Transverse colon (tissue), 4 donors: Measurements from ENCODE around the gene CD96. TPM values are rescaled to one million over a fixed set of nuclear protein-coding genes. Genes with fewer than 3 reads are reported as not detected.
A peak's percentile ranks its signal among the peaks of the same experiment; 100 is the strongest.

ENCODE experiments used
- DNase-seq: peaks from one replicate; pipeline ENCODE4 v3.0.0-alpha.2; 2019
- H3K27ac ChIP-seq, 4 donors: fragments of 200-600 bp; sonication (generic); 2 replicates each; pipeline ENCODE4 v1.5.1; 2016 to 2018; ENCODE audit warnings: inconsistent platforms in 4 of 4
- H3K27me3 ChIP-seq: fragments of 200-600 bp; sonication (generic); 2 replicates; pipeline ENCODE4 v1.5.1; 2017; ENCODE audit warnings: inconsistent platforms
- H3K36me3 ChIP-seq, 4 donors: fragments of 200-600 bp; sonication (generic); 2 replicates each; pipeline ENCODE4 v1.5.1; 2017 to 2019; ENCODE audit warnings: inconsistent platforms in 4 of 4
- H3K4me1 ChIP-seq, 4 donors: fragments of 200-600 bp; sonication (generic); 2 replicates each; pipeline ENCODE4 v1.5.1; 2017 to 2020; ENCODE audit warnings: inconsistent platforms in 4 of 4
- H3K4me3 ChIP-seq, 4 donors: fragments of 200-600 bp; sonication (generic); 1 replicate in 1 of 4; 2 replicates in 3 of 4; pipeline versions ENCODE4 v1.5.1 to v1.6.1; 2017 to 2019; ENCODE audit warnings: inconsistent platforms in 4 of 4
- H3K9me3 ChIP-seq, 2 donors: fragments of 200-600 bp; sonication (generic); 2 replicates each; pipeline ENCODE4 v1.5.1; 2017 to 2019; ENCODE audit warnings: inconsistent platforms in 2 of 2
- CTCF ChIP-seq, 5 experiments: fragments of 200-600 bp in 3 of 5; fragments of 450-650 bp in 2 of 5; sonication (generic) in 3 of 5; IDR thresholded peaks; 1 replicate in 2 of 5; 2 replicates in 3 of 5; pipeline ENCODE4 v1.5.1; 2016 to 2017; ENCODE audit warnings: antibody characterized with exemption in 5 of 5, inconsistent platforms in 3 of 5, mild to moderate bottlenecking in 2 of 5, moderate library complexity in 1 of 5
- EP300 ChIP-seq: sonication (generic); formaldehyde crosslinking; IDR thresholded peaks from one replicate; pipeline ENCODE4 v1.6.1; 2017; ENCODE audit warnings: antibody characterized with exemption, low read depth
- POLR2A ChIP-seq: fragments of 450-650 bp; IDR thresholded peaks from one replicate; pipeline ENCODE4 v1.6.1; 2016; ENCODE audit warnings: antibody characterized with exemption, mild to moderate bottlenecking, moderate library complexity
- POLR2AphosphoS5 ChIP-seq, 3 donors: sonication (generic); formaldehyde crosslinking; IDR thresholded peaks; one replicate each; pipeline ENCODE4 v1.6.1; 2016; ENCODE audit warnings: antibody characterized with exemption in 3 of 3
- WGBS, 2 donors: methylation state at CpG; one replicate each; pipeline ENCODE4 v1.1.5; 2018; ENCODE audit warnings: low coverage in 1 of 2; 5-methylcytosine and 5-hydroxymethylcytosine counted together
- in situ Hi-C, 4 donors: fragments of 200-750 bp; cut with MboI; loops; one replicate each; pipeline versions ENCODE4 v1.15.0 to v1.15.1; 2017; ENCODE audit warnings: low sequenced_read_pairs in 3 of 4, low pct_ligation_motif_present in 1 of 4, low pct_unique_long_range_greater_than_20kb in 1 of 4
- intact Hi-C: fragments of 100-400 bp; cut with DNase I; formaldehyde crosslinking; loops from one replicate; pipeline ENCODE4 v1.15.1; 2023; ENCODE audit warnings: low total_unique reads
- total RNA-seq, 4 donors: library from RNA; depleted of rRNA; stranded (reverse); fragments of >200 nt; gene quantifications; one replicate each; pipeline ENCODE4 v1.1.0, GENCODE V29; 2016

CD96 gene
- total RNA-seq, 4 donors from 2014 or later = 5.5 to 24.3 (median 13.0) TPM

GRCh38 chr3:111690242-111690641, 148.2 kb downstream of the CD96 start:
- DNase-seq = no peak
- TF ChIP-seq POLR2AphosphoS5 (IDR thresholded peaks at IDR 0.05) (no peak), POLR2A (no peak), CTCF (IDR thresholded peaks at IDR 0.05) (no peak), EP300 (no peak)
- Histone ChIP-seq H3K27ac (no peak overlapping the region), H3K4me1 (peaks cover 0 to 10% (median 3%) of the 10 kb centered on the region in 4 donors), H3K4me3 (no peak overlapping the region), H3K36me3 (no peaks in the 10 kb centered on the region), H3K27me3 (no peaks in the 10 kb centered on the region), H3K9me3 (no peaks in the 10 kb centered on the region)
- intact Hi-C loops (no loop called here), in situ Hi-C loops (no loop called here)
- WGBS, 2 donors = 53 to 77% methylated on average over 3 of the region's 3 CpGs

- Histone ChIP-seq H3K27ac (no peak overlapping the region), H3K27me3 (no peaks in the 10 kb centered on the region), H3K4me3 (no peak overlapping the region), H3K36me3 (no peaks in the 10 kb centered on the region), H3K9me3 (no peaks in the 10 kb centered on the region), H3K4me1 (peaks cover 0 to 10% (median 3%) of the 10 kb centered on the region in 4 donors)
- intact Hi-C loops = no loop called here
- TF ChIP-seq EP300 (no peak), POLR2AphosphoS5 (IDR thresholded peaks at IDR 0.05) (no peak), CTCF (IDR thresholded peaks at IDR 0.05) (peak in 4 of 5 experiments; percentile 32 to 41 (median 38)), POLR2A (no peak)
- whole genome bisulfite sequencing, 2 donors = 57 to 63% methylated on average over 2 of the region's 2 CpGs
- no peak for DNase-seq
- in situ Hi-C loops = no loop called here
These were observed 149.4 kb downstream of the CD96 start for GRCh38 chr3:111691293-111691909.

- intact Hi-C loops = no loop called here
- no peak for DNase-seq
These were observed 150.9 kb downstream of the CD96 start for GRCh38 chr3:111692593-111693552.

GRCh38 chr3:111694471-111694870, 152.5 kb downstream of the CD96 start:
- Histone ChIP-seq H3K4me3 (no peak overlapping the region), H3K27ac (no peak overlapping the region), H3K36me3 (no peaks in the 10 kb centered on the region), H3K4me1 (peaks cover 0 to 10% (median 0%) of the 10 kb centered on the region in 4 donors), H3K9me3 (no peaks in the 10 kb centered on the region), H3K27me3 (no peaks in the 10 kb centered on the region)
- 87% methylated on average over 2 of the region's 2 CpGs; no CpG with 5 or more reads in 1 of the 2 donors for WGBS, 2 donors
- in situ Hi-C loops = no loop called here
- TF ChIP-seq CTCF (IDR thresholded peaks at IDR 0.05) (no peak), POLR2A (no peak), EP300 (no peak), POLR2AphosphoS5 (IDR thresholded peaks at IDR 0.05) (no peak)
- intact Hi-C loops = no loop called here
- no peak for DNase-seq

More at GRCh38 chr3:111692593-111693552, 150.9 kb downstream of the CD96 start:
- Histone ChIP-seq H3K4me3 (no peak overlapping the region), H3K9me3 (no peaks in the 10 kb centered on the region), H3K36me3 (no peaks in the 10 kb centered on the region), H3K27me3 (no peaks in the 10 kb centered on the region), H3K4me1 (peaks cover 0 to 10% (median 3%) of the 10 kb centered on the region in 4 donors), H3K27ac (no peak overlapping the region)
- TF ChIP-seq POLR2A = no peak
- TF ChIP-seq EP300 = no peak
- TF ChIP-seq POLR2AphosphoS5 (IDR thresholded peaks at IDR 0.05) = no peak
- in situ Hi-C loops = no loop called here
- 28 to 49% methylated on average over 3 to 8 of the region's 8 CpGs for WGBS, 2 donors
